Hepatocyte (in vitro differentiated cells): ENCODE results near the gene PIK3R5. TPM values are rescaled to one million over a fixed set of nuclear protein-coding genes. Genes with fewer than 3 reads are reported as not detected.

Experiments
- DNase-seq: peaks from one replicate; pipeline ENCODE4 v3.0.0-alpha.2; 2016; ENCODE audit warnings: low spot score
- H2AFZ ChIP-seq: fragments of 200-600 bp; sonication (generic); 2 replicates; pipeline ENCODE4 v1.6.0; 2016; ENCODE audit warnings: antibody characterized with exemption, mild to moderate bottlenecking
- H3K27ac ChIP-seq: fragments of 200-600 bp; sonication (generic); 2 replicates; pipeline ENCODE4 v1.5.1; 2016; ENCODE audit warnings: mild to moderate bottlenecking
- H3K27me3 ChIP-seq: fragments of 200-600 bp; sonication (generic); 2 replicates; pipeline ENCODE4 v1.6.1; 2016
- H3K36me3 ChIP-seq: fragments of 200-600 bp; sonication (generic); replicated peaks from 2 replicates; pipeline ENCODE4 v1.5.1; 2016; ENCODE audit warnings: low read depth; ENCODE audit not compliant: insufficient read depth
- H3K4me1 ChIP-seq: fragments of 200-600 bp; sonication (generic); 2 replicates; pipeline ENCODE4 v1.5.1; 2016; ENCODE audit warnings: mild to moderate bottlenecking, moderate library complexity; ENCODE audit not compliant: insufficient read depth
- H3K4me2 ChIP-seq: fragments of 200-600 bp; sonication (generic); 2 replicates; pipeline ENCODE4 v1.6.0; 2016
- H3K4me3 ChIP-seq: fragments of 200-600 bp; sonication (generic); 2 replicates; pipeline ENCODE4 v1.5.1; 2016; ENCODE audit warnings: mild to moderate bottlenecking
- H3K79me2 ChIP-seq: fragments of 200-600 bp; sonication (generic); 2 replicates; pipeline ENCODE4 v1.6.0; 2017; ENCODE audit warnings: mild to moderate bottlenecking
- H3K9me2 ChIP-seq: fragments of 200-600 bp; sonication (generic); replicated peaks from 2 replicates; pipeline ENCODE4 v1.6.0; 2017; ENCODE audit warnings: mild to moderate bottlenecking; ENCODE audit not compliant: insufficient read depth
- H3K9me3 ChIP-seq: fragments of 200-600 bp; sonication (generic); 2 replicates; pipeline ENCODE4 v1.5.1; 2016; ENCODE audit warnings: low read depth, mild to moderate bottlenecking
- H4K20me1 ChIP-seq: fragments of 200-600 bp; sonication (generic); 2 replicates; pipeline ENCODE4 v1.6.0; 2016; ENCODE audit warnings: mild to moderate bottlenecking; ENCODE audit not compliant: insufficient read depth, poor library complexity, severe bottlenecking
- CTCF ChIP-seq: fragments of 200-600 bp; sonication (generic); IDR thresholded peaks from 2 replicates; pipeline ENCODE4 v1.5.1; 2016; ENCODE audit warnings: antibody characterized with exemption, mild to moderate bottlenecking; ENCODE audit not compliant: poor library complexity
- EZH2 ChIP-seq: fragments of 200-600 bp; sonication (generic); IDR thresholded peaks from 2 replicates; pipeline ENCODE4 v1.6.1; 2016; ENCODE audit warnings: antibody characterized with exemption, mild to moderate bottlenecking, borderline replicate concordance
- EZH2phosphoT487 ChIP-seq: fragments of 200-600 bp; sonication (generic); IDR thresholded peaks from one replicate; pipeline ENCODE4 v1.6.1; 2018; ENCODE audit warnings: antibody characterized with exemption, mild to moderate bottlenecking, low read depth, moderate library complexity; ENCODE audit not compliant: unreplicated experiment, severe bottlenecking
- WGBS: methylation state at CpG from one replicate; pipeline ENCODE4 v1.1.6; 2016; ENCODE audit warnings: low lambda C conversion rate; ENCODE audit errors: missing lambda C conversion rate; 5-methylcytosine and 5-hydroxymethylcytosine counted together
- polyA plus RNA-seq: library from polyadenylated mRNA; unstranded; fragments of >200 nt; fragmentation: Nextera tagmentation; extraction: Ambion mirVana; gene quantifications from 2 replicates; pipeline ENCODE4 v1.2.1, GENCODE V29; 2016
- total RNA-seq: library from RNA; depleted of rRNA; stranded (reverse); fragments of >200 nt; gene quantifications from 2 replicates; pipeline ENCODE4 v1.2.3, GENCODE V29; 2014

PIK3R5 gene
- total and polyA plus RNA-seq, 2 experiments from 2014 or later, result 2.6 TPM; not detected in 1

- H3K4me2 ChIP-seq, result no peak overlapping the region
- no peaks in the 10 kb centered on the region for H4K20me1 ChIP-seq
- H2AFZ ChIP-seq, result no peak overlapping the region
- H3K79me2 ChIP-seq, result no peaks in the 10 kb centered on the region
- no peaks in the 10 kb centered on the region for H3K36me3 ChIP-seq
- no peaks in the 10 kb centered on the region for H3K9me2 ChIP-seq
- TF ChIP-seq CTCF, result no peak
- no peak for TF ChIP-seq EZH2
- no peak for TF ChIP-seq EZH2phosphoT487
- DNase-seq, result no peak
- peaks cover 7% of the 10 kb centered on the region for H3K27me3 ChIP-seq
- H3K4me1 ChIP-seq, result no peaks in the 10 kb centered on the region
- H3K4me3 ChIP-seq, result no peak overlapping the region
- WGBS, result 95% methylated on average over 7 of the region's 7 CpGs
- no peak overlapping the region for H3K27ac ChIP-seq
- H3K9me3 ChIP-seq, result no peaks in the 10 kb centered on the region
Measured at GRCh38 chr17:8881606-8882005, 83.9 kb downstream of the PIK3R5 start.

- H3K36me3 ChIP-seq, result no peaks in the 10 kb centered on the region
- H3K9me2 ChIP-seq, result no peaks in the 10 kb centered on the region
- no peak for DNase-seq
- peaks cover 10% of the 10 kb centered on the region for H3K27me3 ChIP-seq
- no peak overlapping the region for H3K4me3 ChIP-seq
- H3K27ac ChIP-seq, result no peak overlapping the region
- H4K20me1 ChIP-seq, result no peaks in the 10 kb centered on the region
- TF ChIP-seq EZH2phosphoT487 (no peak), EZH2 (no peak), CTCF (no peak)
- H2AFZ ChIP-seq, result no peak overlapping the region
- no peaks in the 10 kb centered on the region for H3K9me3 ChIP-seq
- no peak overlapping the region for H3K4me2 ChIP-seq
- H3K4me1 ChIP-seq, result no peaks in the 10 kb centered on the region
- WGBS, result 91% methylated on average over 7 of the region's 7 CpGs
- H3K79me2 ChIP-seq, result no peaks in the 10 kb centered on the region
Measured at GRCh38 chr17:8880466-8880865, 85.0 kb downstream of the PIK3R5 start.

- TF ChIP-seq CTCF (no peak), EZH2 (no peak), EZH2phosphoT487 (no peak)
- Histone ChIP-seq H3K4me3 (no peak overlapping the region), H3K79me2 (no peaks in the 10 kb centered on the region), H3K27me3 (peaks cover 16% of the 10 kb centered on the region), H3K27ac (no peak overlapping the region), H3K9me2 (no peaks in the 10 kb centered on the region), H3K4me2 (no peak overlapping the region), H3K4me1 (peaks cover 4% of the 10 kb centered on the region), H3K9me3 (no peaks in the 10 kb centered on the region), H2AFZ (no peak overlapping the region), H4K20me1 (no peaks in the 10 kb centered on the region), H3K36me3 (no peaks in the 10 kb centered on the region)
- WGBS, result 79% methylated on average over 7 of the region's 7 CpGs
- no peak for DNase-seq
Measured at GRCh38 chr17:8879410-8879809, 86.1 kb downstream of the PIK3R5 start.

- H3K27ac ChIP-seq, result no peak overlapping the region
- no peak for TF ChIP-seq EZH2phosphoT487
- no peak for TF ChIP-seq EZH2
- TF ChIP-seq CTCF, result no peak
- H3K4me1 ChIP-seq, result peaks cover 4% of the 10 kb centered on the region
- H4K20me1 ChIP-seq, result no peaks in the 10 kb centered on the region
- H3K9me2 ChIP-seq, result no peaks in the 10 kb centered on the region
- no peaks in the 10 kb centered on the region for H3K9me3 ChIP-seq
- DNase-seq, result no peak
- no peaks in the 10 kb centered on the region for H3K79me2 ChIP-seq
- no peak overlapping the region for H3K4me2 ChIP-seq
- WGBS, result 89% methylated on average over 4 of the region's 4 CpGs
- no peak overlapping the region for H2AFZ ChIP-seq
- H3K36me3 ChIP-seq, result no peaks in the 10 kb centered on the region
- peaks cover 17% of the 10 kb centered on the region for H3K27me3 ChIP-seq
- no peak overlapping the region for H3K4me3 ChIP-seq
Measured at GRCh38 chr17:8877984-8878383, 87.5 kb downstream of the PIK3R5 start.
